Neuronal stem cell (in vitro differentiated cells): ENCODE data around the gene APOLD1.

Source experiments
- DNase-seq: peaks from one replicate; pipeline ENCODE4 v3.0.0-alpha.2; 2013; ENCODE audit warnings: low spot score
- H2AFZ ChIP-seq: one replicate; pipeline ENCODE4 v1.6.1; 2013; ENCODE audit warnings: mild to moderate bottlenecking, low read length, inconsistent platforms
- H2AK5ac ChIP-seq: 2 replicates; pipeline ENCODE4 v1.6.1; 2013; ENCODE audit warnings: low read depth, mild to moderate bottlenecking, inconsistent platforms, low read length, moderate library complexity, mixed read lengths
- H2BK120ac ChIP-seq: 2 replicates; pipeline ENCODE4 v1.6.1; 2013; ENCODE audit warnings: low read depth, mild to moderate bottlenecking, inconsistent platforms, low read length, moderate library complexity, mixed read lengths
- H2BK12ac ChIP-seq: one replicate; pipeline ENCODE4 v1.6.1; 2013; ENCODE audit warnings: low read length, inconsistent platforms
- H2BK15ac ChIP-seq: 2 replicates; pipeline ENCODE4 v1.6.1; 2013; ENCODE audit warnings: mild to moderate bottlenecking, low read length, inconsistent platforms, mixed read lengths
- H2BK5ac ChIP-seq: one replicate; pipeline ENCODE4 v1.6.1; 2013; ENCODE audit warnings: inconsistent platforms, mild to moderate bottlenecking, low read length, moderate library complexity
- H3K14ac ChIP-seq: one replicate; pipeline ENCODE4 v1.6.1; 2013; ENCODE audit warnings: low read length, inconsistent platforms
- H3K18ac ChIP-seq: 2 replicates; pipeline ENCODE4 v1.6.1; 2013; ENCODE audit warnings: low read length, inconsistent platforms
- H3K23ac ChIP-seq: 2 replicates; pipeline ENCODE4 v1.6.1; 2013; ENCODE audit warnings: low read depth, mild to moderate bottlenecking, mixed read lengths, low read length, inconsistent platforms; ENCODE audit not compliant: poor library complexity
- H3K27ac ChIP-seq: replicated peaks from 3 replicates; pipeline ENCODE4 v1.5.1; 2013; ENCODE audit warnings: low read length, inconsistent platforms
- H3K27me3 ChIP-seq, 3 experiments: 2 replicates each; pipeline ENCODE4 v1.6.1; 2013; ENCODE audit warnings: low read length in 3 of 3, mild to moderate bottlenecking in 2 of 3, inconsistent platforms in 1 of 3, low read depth in 1 of 3, mixed read lengths in 1 of 3, moderate library complexity in 1 of 3; ENCODE audit not compliant: control insufficient read depth in 3 of 3, insufficient read depth in 3 of 3
- H3K36me3 ChIP-seq, 2 donors: replicated peaks in 1 of 2; 2 replicates each; pipeline ENCODE4 v1.6.1; 2013; ENCODE audit warnings: low read length in 2 of 2; ENCODE audit not compliant: control insufficient read depth in 2 of 2, insufficient read depth in 2 of 2
- H3K4ac ChIP-seq: 2 replicates; pipeline ENCODE4 v1.6.1; 2013; ENCODE audit warnings: inconsistent platforms, mild to moderate bottlenecking, low read length, moderate library complexity
- H3K4me1 ChIP-seq, 2 donors: 1 replicate in 1 of 2; 2 replicates in 1 of 2; pipeline ENCODE4 v1.6.1; 2013; ENCODE audit warnings: low read length in 2 of 2, low read depth in 1 of 2; ENCODE audit not compliant: control insufficient read depth in 2 of 2, insufficient read depth in 1 of 2
- H3K4me2 ChIP-seq: one replicate; pipeline ENCODE4 v1.6.1; 2013; ENCODE audit warnings: mild to moderate bottlenecking, low read length, inconsistent platforms; ENCODE audit not compliant: insufficient read depth, poor library complexity, severe bottlenecking
- H3K4me3 ChIP-seq, 2 donors: 2 replicates each; pipeline ENCODE4 v1.5.1; 2013; ENCODE audit warnings: low read length in 2 of 2, mild to moderate bottlenecking in 2 of 2, inconsistent platforms in 1 of 2, moderate library complexity in 1 of 2
- H3K79me1 ChIP-seq: one replicate; pipeline ENCODE4 v1.6.1; 2013; ENCODE audit warnings: low read depth, mild to moderate bottlenecking, inconsistent platforms, low read length, moderate library complexity
- H3K9ac ChIP-seq: one replicate; pipeline ENCODE4 v1.6.1; 2013; ENCODE audit warnings: mild to moderate bottlenecking, low read depth, low read length, inconsistent platforms; ENCODE audit not compliant: poor library complexity
- H3K9me3 ChIP-seq, 2 donors: replicated peaks in 1 of 2; 2 replicates each; pipeline versions ENCODE3 to v1.6.1; 2013; ENCODE audit warnings: low read length in 2 of 2, mild to moderate bottlenecking in 2 of 2, inconsistent platforms in 1 of 2, low read depth in 1 of 2, mixed read lengths in 1 of 2, moderate library complexity in 1 of 2; ENCODE audit not compliant: control insufficient read depth in 2 of 2, insufficient read depth in 1 of 2
- H4K8ac ChIP-seq: one replicate; pipeline ENCODE4 v1.6.1; 2013; ENCODE audit warnings: low read depth, mild to moderate bottlenecking, inconsistent platforms, low read length, moderate library complexity
- H4K91ac ChIP-seq: one replicate; pipeline ENCODE4 v1.6.1; 2013; ENCODE audit warnings: low read length, low read depth, mild to moderate bottlenecking, inconsistent platforms; ENCODE audit not compliant: poor library complexity
- WGBS, 2 donors: extraction: QIAGEN DNeasy Blood & Tissue Kit; methylation state at CpG; one replicate each; pipeline ENCODE4 v1.1.7; 2013; ENCODE audit warnings: missing lambda C conversion rate in 2 of 2, mixed read lengths in 1 of 2; ENCODE audit not compliant: insufficient read length in 2 of 2, insufficient replicate concordance in 1 of 2; ENCODE audit errors: extremely low coverage in 2 of 2; 5-methylcytosine and 5-hydroxymethylcytosine counted together

APOLD1 gene

GRCh38 chr12:12835378-12836146 is 50.1 kb downstream of the APOLD1 start:
- no peak overlapping the region for H3K27ac ChIP-seq

GRCh38 chr12:12836571-12836970 is 51.1 kb downstream of the APOLD1 start:
- no peak overlapping the region for H3K27ac ChIP-seq
- no peaks in the 10 kb centered on the region for H3K79me1 ChIP-seq
- H3K36me3 ChIP-seq, result peaks cover 13 to 49% of the 10 kb centered on the region in 2 donors
- H2AFZ ChIP-seq, result no peak overlapping the region
- H3K14ac ChIP-seq, result no peak overlapping the region
- H3K4ac ChIP-seq, result no peak overlapping the region
- H4K8ac ChIP-seq, result no peak overlapping the region
- H3K4me2 ChIP-seq, result no peak overlapping the region
- no peak overlapping the region for H4K91ac ChIP-seq
- no peak overlapping the region for H2BK12ac ChIP-seq
- H3K18ac ChIP-seq, result no peak overlapping the region
- WGBS, 2 donors, result no CpG with 5 or more reads among the region's 6 CpGs
- no peak overlapping the region for H2BK120ac ChIP-seq
- H3K4me3 ChIP-seq, result no peak overlapping the region
- DNase-seq, result no peak
- no peak overlapping the region for H2BK15ac ChIP-seq
- H3K4me1 ChIP-seq, result peaks cover 0 to 5% of the 10 kb centered on the region in 2 donors
- no peak overlapping the region for H3K9ac ChIP-seq
- no peaks in the 10 kb centered on the region for H3K9me3 ChIP-seq
- no peak overlapping the region for H2BK5ac ChIP-seq
- H3K23ac ChIP-seq, result no peak overlapping the region
- no peaks in the 10 kb centered on the region for H3K27me3 ChIP-seq
- H2AK5ac ChIP-seq, result no peak overlapping the region

More at GRCh38 chr12:12835378-12836146, 50.1 kb downstream of the APOLD1 start:
- Histone ChIP-seq H2BK120ac (no peak overlapping the region), H2AK5ac (no peak overlapping the region), H3K18ac (no peak overlapping the region), H3K4ac (no peak overlapping the region), H3K79me1 (no peaks in the 10 kb centered on the region), H3K23ac (no peak overlapping the region), H3K4me2 (no peak overlapping the region), H4K91ac (no peak overlapping the region), H4K8ac (no peak overlapping the region), H2BK5ac (no peak overlapping the region), H3K14ac (no peak overlapping the region), H3K9ac (no peak overlapping the region), H3K36me3 (peaks cover 15 to 56% of the 10 kb centered on the region in 2 donors), H2BK12ac (no peak overlapping the region), H3K4me3 (peak overlapping the region in 1 of 2 donors; percentile 40), H2AFZ (no peak overlapping the region), H3K4me1 (peaks cover 0 to 5% of the 10 kb centered on the region in 2 donors), H2BK15ac (no peak overlapping the region), H3K9me3 (no peaks in the 10 kb centered on the region), H3K27me3 (no peaks in the 10 kb centered on the region)
- no peak for DNase-seq
- no CpG with 5 or more reads among the region's 7 CpGs for WGBS, 2 donors

GRCh38 chr12:12837025-12837812 is 51.8 kb downstream of the APOLD1 start:
- Histone ChIP-seq H2AK5ac (no peak overlapping the region), H3K4me1 (peaks cover 0 to 5% of the 10 kb centered on the region in 2 donors), H4K91ac (no peak overlapping the region), H3K18ac (no peak overlapping the region), H3K27ac (no peak overlapping the region), H3K27me3 (no peaks in the 10 kb centered on the region), H3K9me3 (no peaks in the 10 kb centered on the region), H2BK15ac (no peak overlapping the region), H2BK12ac (no peak overlapping the region), H4K8ac (no peak overlapping the region), H3K4ac (no peak overlapping the region), H3K36me3 (peaks cover 12 to 44% of the 10 kb centered on the region in 2 donors), H3K23ac (no peak overlapping the region), H3K4me2 (no peak overlapping the region), H2BK120ac (no peak overlapping the region), H3K4me3 (no peak overlapping the region), H3K9ac (no peak overlapping the region), H2AFZ (no peak overlapping the region), H3K14ac (no peak overlapping the region), H2BK5ac (no peak overlapping the region), H3K79me1 (no peaks in the 10 kb centered on the region)
- DNase-seq, result peak; percentile 43
- no CpG with 5 or more reads among the region's 15 CpGs for WGBS, 2 donors

- Histone ChIP-seq H2AFZ (no peak overlapping the region), H3K14ac (no peak overlapping the region), H2BK5ac (no peak overlapping the region), H2BK15ac (no peak overlapping the region), H3K4me2 (no peak overlapping the region), H2BK120ac (no peak overlapping the region), H3K18ac (no peak overlapping the region), H3K36me3 (peaks cover 9 to 38% of the 10 kb centered on the region in 2 donors), H2AK5ac (no peak overlapping the region), H3K9me3 (no peaks in the 10 kb centered on the region), H3K9ac (no peak overlapping the region), H4K8ac (no peak overlapping the region), H3K27me3 (no peaks in the 10 kb centered on the region), H3K4me3 (no peak overlapping the region), H3K23ac (no peak overlapping the region), H4K91ac (no peak overlapping the region), H3K4me1 (peaks cover 0 to 5% of the 10 kb centered on the region in 2 donors), H2BK12ac (no peak overlapping the region), H3K79me1 (no peaks in the 10 kb centered on the region), H3K27ac (no peak overlapping the region), H3K4ac (no peak overlapping the region)
- WGBS, 2 donors, result no CpG with 5 or more reads among the region's 3 CpGs
- no peak for DNase-seq
These were observed 52.3 kb downstream of the APOLD1 start for GRCh38 chr12:12837813-12838153.
